ENCODE data around the gene TTLL1.

DNA sequence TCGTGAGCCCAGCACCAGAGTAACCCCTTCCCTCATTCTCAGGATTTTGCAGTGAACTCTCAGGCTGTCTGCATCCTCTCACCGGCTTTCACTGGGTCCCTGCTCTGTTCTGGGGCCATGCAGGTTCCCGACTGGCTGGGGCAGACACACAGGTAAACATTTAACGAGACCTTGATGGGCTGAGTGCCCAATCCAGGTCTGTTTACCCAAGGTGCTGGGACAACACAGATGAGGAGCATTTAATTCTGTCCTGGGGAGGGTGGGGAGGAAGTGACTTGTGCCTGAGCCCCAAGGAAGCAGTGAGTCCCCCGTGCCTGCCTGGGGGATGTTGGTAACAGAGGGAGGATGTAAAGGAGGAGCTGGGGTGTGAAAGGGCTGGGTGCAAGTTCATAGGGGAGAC lies 25.8 kb upstream of the TTLL1 start:
- TF ChIP-seq, protein P1, sequence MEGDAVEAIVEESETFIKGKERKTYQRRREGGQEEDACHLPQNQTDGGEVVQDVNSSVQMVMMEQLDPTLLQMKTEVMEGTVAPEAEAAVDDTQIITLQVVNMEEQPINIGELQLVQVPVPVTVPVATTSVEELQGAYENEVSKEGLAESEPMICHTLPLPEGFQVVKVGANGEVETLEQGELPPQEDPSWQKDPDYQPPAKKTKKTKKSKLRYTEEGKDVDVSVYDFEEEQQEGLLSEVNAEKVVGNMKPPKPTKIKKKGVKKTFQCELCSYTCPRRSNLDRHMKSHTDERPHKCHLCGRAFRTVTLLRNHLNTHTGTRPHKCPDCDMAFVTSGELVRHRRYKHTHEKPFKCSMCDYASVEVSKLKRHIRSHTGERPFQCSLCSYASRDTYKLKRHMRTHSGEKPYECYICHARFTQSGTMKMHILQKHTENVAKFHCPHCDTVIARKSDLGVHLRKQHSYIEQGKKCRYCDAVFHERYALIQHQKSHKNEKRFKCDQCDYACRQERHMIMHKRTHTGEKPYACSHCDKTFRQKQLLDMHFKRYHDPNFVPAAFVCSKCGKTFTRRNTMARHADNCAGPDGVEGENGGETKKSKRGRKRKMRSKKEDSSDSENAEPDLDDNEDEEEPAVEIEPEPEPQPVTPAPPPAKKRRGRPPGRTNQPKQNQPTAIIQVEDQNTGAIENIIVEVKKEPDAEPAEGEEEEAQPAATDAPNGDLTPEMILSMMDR (conservative IDR thresholded peaks at IDR 0.05; ENCODE audit: low read depth, low read length) = no peak
- TF ChIP-seq, protein P2, sequence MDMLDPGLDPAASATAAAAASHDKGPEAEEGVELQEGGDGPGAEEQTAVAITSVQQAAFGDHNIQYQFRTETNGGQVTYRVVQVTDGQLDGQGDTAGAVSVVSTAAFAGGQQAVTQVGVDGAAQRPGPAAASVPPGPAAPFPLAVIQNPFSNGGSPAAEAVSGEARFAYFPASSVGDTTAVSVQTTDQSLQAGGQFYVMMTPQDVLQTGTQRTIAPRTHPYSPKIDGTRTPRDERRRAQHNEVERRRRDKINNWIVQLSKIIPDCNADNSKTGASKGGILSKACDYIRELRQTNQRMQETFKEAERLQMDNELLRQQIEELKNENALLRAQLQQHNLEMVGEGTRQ (IDR thresholded peaks at IDR 0.05; ENCODE audit: low read depth, low read length) = no peak
- TF ChIP-seq RAD21 (IDR thresholded peaks at IDR 0.05; ENCODE audit: low read length) (no peak), MAFK (IDR thresholded peaks at IDR 0.05; ENCODE audit: low read depth, low read length) (no peak), POLR2A (IDR thresholded peaks at IDR 0.05; ENCODE audit: low read depth, low read length) (no peak), SMC3 (IDR thresholded peaks at IDR 0.05; ENCODE audit: low read depth, low read length) (no peak)
